Measurements from ENCODE around the gene EDARADD.

EDARADD gene

DNA sequence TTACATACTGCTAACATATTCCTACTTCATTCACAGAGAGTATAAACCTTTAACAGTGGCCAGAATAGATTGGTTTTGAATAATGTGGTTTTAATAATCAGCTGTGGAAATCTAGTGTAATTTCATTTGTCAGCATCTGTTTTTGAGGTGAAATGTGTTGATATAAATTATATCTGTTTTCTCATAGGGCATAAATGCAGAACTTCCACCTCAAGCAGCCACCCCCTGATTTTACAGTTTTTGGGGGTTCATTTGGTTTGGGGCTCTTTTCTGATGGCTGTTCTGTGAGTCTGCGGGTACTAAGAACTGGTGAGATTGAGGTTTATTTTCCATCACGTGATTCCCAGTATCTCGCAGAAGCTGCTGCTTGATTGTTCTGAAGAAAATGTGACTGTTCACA is 23.2 kb downstream of the EDARADD start:
- WGBS (ENCODE audit: insufficient coverage) = 96% methylated on average over 3 of the region's 3 CpGs
- ChIA-PET POLR2A (no interaction called here), CTCF (interaction anchor here (0.6 to 1.1 kb wide), 2 partner anchors 10 to 74 kb away, joined by 3 to 4 read pairs; no protein-coding TSS in a partner anchor)
- Histone ChIP-seq H3K27me3 (replicated peaks in 2 of 5; ENCODE audit: control insufficient read depth in 4 of 5, insufficient read depth in 5 of 5, low read length in 4 of 5) (no peaks in the 10 kb centered on the region), H3K4me3 (ENCODE audit: control insufficient read depth in 1 of 7, extremely low read depth in 1 of 7, insufficient read depth in 4 of 7, low read depth in 2 of 7, low read length in 6 of 7) (no peak overlapping the region), H3K4me1 (ENCODE audit: control extremely low read depth in 1 of 4, control insufficient read depth in 4 of 4, insufficient read depth in 4 of 4, low read length in 3 of 4) (peaks cover 4 to 10% (median 7%) of the 10 kb centered on the region in 4 experiments), H3K36me3 (ENCODE audit: control insufficient read depth in 4 of 4, insufficient read depth in 4 of 4, low read length in 3 of 4) (peaks cover 0 to 6% (median 0%) of the 10 kb centered on the region in 4 experiments), H3K9me3 (ENCODE audit: control extremely low read depth in 1 of 5, control insufficient read depth in 4 of 5, insufficient read depth in 2 of 5, low read depth in 1 of 5, low read length in 4 of 5) (no peaks in the 10 kb centered on the region), H3K27ac (ENCODE audit: insufficient read depth in 1 of 2, low read depth in 1 of 2, low read length in 2 of 2, poor library complexity in 1 of 2, severe bottlenecking in 2 of 2) (no peak overlapping the region)
- peak in 2 of 3 donors; percentile 16 to 50 for DNase-seq

DNA sequence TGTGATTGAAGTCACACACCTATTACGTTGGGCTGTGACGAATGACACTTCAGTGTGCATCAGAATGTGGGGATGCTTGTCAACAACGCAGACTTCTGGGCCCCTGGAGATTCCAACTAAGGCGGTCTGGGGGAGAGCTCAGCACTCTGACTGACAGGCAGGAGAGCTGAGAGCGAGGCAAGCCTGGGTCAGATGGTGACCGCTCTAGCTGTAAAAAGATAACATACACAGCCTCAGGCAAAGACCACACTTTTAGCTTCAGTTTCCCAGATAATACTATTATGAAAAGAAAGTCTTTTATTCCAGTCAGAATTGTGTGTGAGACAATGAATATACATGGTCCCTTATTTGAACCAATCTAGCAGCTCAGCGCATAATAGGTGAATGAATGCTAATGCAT is 25.4 kb downstream of the EDARADD start:
- Histone ChIP-seq H3K4me1 (ENCODE audit: control extremely low read depth in 1 of 4, control insufficient read depth in 4 of 4, insufficient read depth in 4 of 4, low read length in 3 of 4) (peaks cover 4 to 10% (median 7%) of the 10 kb centered on the region in 4 experiments), H3K9me3 (ENCODE audit: control extremely low read depth in 1 of 5, control insufficient read depth in 4 of 5, insufficient read depth in 2 of 5, low read depth in 1 of 5, low read length in 4 of 5) (no peaks in the 10 kb centered on the region), H3K27ac (ENCODE audit: insufficient read depth in 1 of 2, low read depth in 1 of 2, low read length in 2 of 2, poor library complexity in 1 of 2, severe bottlenecking in 2 of 2) (no peak overlapping the region), H3K27me3 (replicated peaks in 2 of 5; ENCODE audit: control insufficient read depth in 4 of 5, insufficient read depth in 5 of 5, low read length in 4 of 5) (no peaks in the 10 kb centered on the region), H3K36me3 (ENCODE audit: control insufficient read depth in 4 of 4, insufficient read depth in 4 of 4, low read length in 3 of 4) (peaks cover 0 to 6% (median 0%) of the 10 kb centered on the region in 4 experiments), H3K4me3 (ENCODE audit: control insufficient read depth in 1 of 7, extremely low read depth in 1 of 7, insufficient read depth in 4 of 7, low read depth in 2 of 7, low read length in 6 of 7) (no peak overlapping the region)
- POLR2A ChIA-PET = no interaction called here
- DNase-seq = no peak
- 100% methylated on average over 6 of the region's 7 CpGs for WGBS (ENCODE audit: insufficient coverage)
- CTCF ChIA-PET = no interaction called here

DNA sequence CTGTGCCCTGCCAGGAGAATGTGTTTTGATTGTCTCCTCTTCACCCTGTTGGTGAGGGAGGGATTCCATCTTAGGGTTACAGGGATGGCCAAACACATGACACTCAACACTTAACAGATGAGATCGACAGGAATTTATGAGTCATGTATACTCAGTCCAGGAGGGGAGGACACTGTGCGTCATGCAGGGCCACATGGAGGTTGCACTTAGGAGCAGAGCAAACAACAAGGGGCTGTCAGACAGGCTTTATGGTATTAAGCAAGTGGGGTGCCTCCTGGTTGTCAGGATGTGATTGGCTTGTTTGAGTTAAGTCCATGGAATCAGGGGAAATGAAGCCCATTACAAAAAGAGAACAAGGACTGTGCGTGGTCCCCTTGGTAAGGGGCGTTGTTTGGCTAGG is 26.9 kb downstream of the EDARADD start:
- peak in 1 of 3 donors; percentile 8 for DNase-seq
- no peaks in the 10 kb centered on the region for H3K27me3 ChIP-seq (replicated peaks in 2 of 5; ENCODE audit: control insufficient read depth in 4 of 5, insufficient read depth in 5 of 5, low read length in 4 of 5)
- ChIA-PET POLR2A (no interaction called here), CTCF (interaction anchor here (1.5 kb wide), 1 partner anchor 62 kb away, joined by 3 read pairs; no protein-coding TSS in a partner anchor)
- no peaks in the 10 kb centered on the region for H3K9me3 ChIP-seq (ENCODE audit: control extremely low read depth in 1 of 5, control insufficient read depth in 4 of 5, insufficient read depth in 2 of 5, low read depth in 1 of 5, low read length in 4 of 5)
- H3K27ac ChIP-seq (ENCODE audit: insufficient read depth in 1 of 2, low read depth in 1 of 2, low read length in 2 of 2, poor library complexity in 1 of 2, severe bottlenecking in 2 of 2) = no peak overlapping the region
- no CpG with 5 or more reads among the region's 4 CpGs for WGBS (ENCODE audit: insufficient coverage)
- H3K4me1 ChIP-seq (ENCODE audit: control extremely low read depth in 1 of 4, control insufficient read depth in 4 of 4, insufficient read depth in 4 of 4, low read length in 3 of 4) = peaks cover under 1 to 5% (median 3%) of the 10 kb centered on the region in 4 experiments
- H3K36me3 ChIP-seq (ENCODE audit: control insufficient read depth in 4 of 4, insufficient read depth in 4 of 4, low read length in 3 of 4) = peaks cover 0 to 3% (median 0%) of the 10 kb centered on the region in 4 experiments
- H3K4me3 ChIP-seq (ENCODE audit: control insufficient read depth in 1 of 7, extremely low read depth in 1 of 7, insufficient read depth in 4 of 7, low read depth in 2 of 7, low read length in 6 of 7) = no peak overlapping the region

DNA sequence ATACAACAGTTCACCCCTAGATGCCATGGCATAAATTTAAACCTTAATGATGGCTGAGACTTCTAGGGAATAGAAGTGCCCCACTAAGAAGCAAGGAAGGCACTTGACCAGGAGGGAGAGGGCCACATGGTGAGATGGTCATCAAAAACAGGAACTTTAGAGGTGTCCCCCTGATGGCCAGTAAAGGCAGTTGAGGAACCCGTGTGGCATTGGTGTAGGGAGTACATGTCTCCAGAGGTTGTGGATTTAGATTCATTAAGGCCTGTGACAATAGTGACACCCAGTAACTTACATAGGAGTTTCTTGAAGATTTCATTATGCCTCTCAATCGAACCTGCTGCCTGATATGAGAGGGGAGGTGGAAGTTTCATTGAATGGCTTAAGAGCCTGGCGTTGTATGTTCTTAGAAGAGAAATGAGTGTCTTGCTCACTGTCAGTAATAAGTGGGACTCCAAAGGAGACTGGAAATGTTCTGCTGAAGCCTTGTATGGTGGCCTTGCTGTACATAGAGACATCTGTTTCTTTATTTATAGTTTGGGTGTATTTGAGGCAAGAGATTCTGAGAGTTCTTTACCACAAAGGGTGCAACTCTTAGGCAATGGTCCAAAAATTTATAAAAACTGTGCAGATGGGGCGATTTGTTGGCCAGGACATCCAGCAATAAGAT is 27.9 kb downstream of the EDARADD start:
- ChIA-PET CTCF (interaction anchor here (1.0 kb wide), 1 partner anchor 29 kb away, joined by 4 read pairs; no protein-coding TSS in a partner anchor), POLR2A (no interaction called here)
- WGBS (ENCODE audit: insufficient coverage) = 68% methylated on average over 4 of the region's 4 CpGs
- Histone ChIP-seq H3K4me1 (ENCODE audit: control extremely low read depth in 1 of 4, control insufficient read depth in 4 of 4, insufficient read depth in 4 of 4, low read length in 3 of 4) (no peaks in the 10 kb centered on the region), H3K9me3 (ENCODE audit: control extremely low read depth in 1 of 5, control insufficient read depth in 4 of 5, insufficient read depth in 2 of 5, low read depth in 1 of 5, low read length in 4 of 5) (no peaks in the 10 kb centered on the region), H3K27ac (ENCODE audit: insufficient read depth in 1 of 2, low read depth in 1 of 2, low read length in 2 of 2, poor library complexity in 1 of 2, severe bottlenecking in 2 of 2) (no peak overlapping the region), H3K27me3 (replicated peaks in 2 of 5; ENCODE audit: control insufficient read depth in 4 of 5, insufficient read depth in 5 of 5, low read length in 4 of 5) (no peaks in the 10 kb centered on the region), H3K4me3 (ENCODE audit: control insufficient read depth in 1 of 7, extremely low read depth in 1 of 7, insufficient read depth in 4 of 7, low read depth in 2 of 7, low read length in 6 of 7) (no peak overlapping the region), H3K36me3 (ENCODE audit: control insufficient read depth in 4 of 4, insufficient read depth in 4 of 4, low read length in 3 of 4) (peaks cover 0 to 3% (median 0%) of the 10 kb centered on the region in 4 experiments)
- no peak for DNase-seq

DNA sequence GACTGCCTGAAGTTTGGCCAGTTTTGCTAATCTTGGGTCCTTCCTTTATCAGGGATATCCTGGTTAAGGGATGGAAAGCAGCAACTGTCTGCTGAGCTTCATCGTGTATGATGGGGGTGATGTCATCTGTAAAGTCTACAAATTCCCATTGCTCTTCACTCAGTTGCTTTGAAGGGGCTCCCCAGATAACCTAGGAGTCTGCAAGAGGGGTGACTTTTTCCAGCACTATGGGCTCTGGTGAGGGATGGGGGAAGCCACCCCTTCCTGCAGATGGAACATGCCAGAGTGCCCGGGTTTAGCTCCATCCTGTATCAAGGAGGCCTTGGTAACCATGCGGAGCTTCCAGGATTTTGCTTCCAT is 28.4 kb downstream of the EDARADD start:
- H3K9me3 ChIP-seq (ENCODE audit: control extremely low read depth in 1 of 5, control insufficient read depth in 4 of 5, insufficient read depth in 2 of 5, low read depth in 1 of 5, low read length in 4 of 5) = no peaks in the 10 kb centered on the region
- POLR2A ChIA-PET = no interaction called here
- H3K4me1 ChIP-seq (ENCODE audit: control extremely low read depth in 1 of 4, control insufficient read depth in 4 of 4, insufficient read depth in 4 of 4, low read length in 3 of 4) = no peaks in the 10 kb centered on the region
- peaks cover 0 to 5% (median 0%) of the 10 kb centered on the region in 4 experiments for H3K36me3 ChIP-seq (ENCODE audit: control insufficient read depth in 4 of 4, insufficient read depth in 4 of 4, low read length in 3 of 4)
- no peak for DNase-seq
- WGBS (ENCODE audit: insufficient coverage) = 100% methylated on average over 3 of the region's 3 CpGs
- no peak overlapping the region for H3K4me3 ChIP-seq (ENCODE audit: control insufficient read depth in 1 of 7, extremely low read depth in 1 of 7, insufficient read depth in 4 of 7, low read depth in 2 of 7, low read length in 6 of 7)
- no peak overlapping the region for H3K27ac ChIP-seq (ENCODE audit: insufficient read depth in 1 of 2, low read depth in 1 of 2, low read length in 2 of 2, poor library complexity in 1 of 2, severe bottlenecking in 2 of 2)
- CTCF ChIA-PET = interaction anchor here (1.0 kb wide), 1 partner anchor 30 kb away, joined by 4 read pairs; no protein-coding TSS in a partner anchor
- no peaks in the 10 kb centered on the region for H3K27me3 ChIP-seq (replicated peaks in 2 of 5; ENCODE audit: control insufficient read depth in 4 of 5, insufficient read depth in 5 of 5, low read length in 4 of 5)

DNA sequence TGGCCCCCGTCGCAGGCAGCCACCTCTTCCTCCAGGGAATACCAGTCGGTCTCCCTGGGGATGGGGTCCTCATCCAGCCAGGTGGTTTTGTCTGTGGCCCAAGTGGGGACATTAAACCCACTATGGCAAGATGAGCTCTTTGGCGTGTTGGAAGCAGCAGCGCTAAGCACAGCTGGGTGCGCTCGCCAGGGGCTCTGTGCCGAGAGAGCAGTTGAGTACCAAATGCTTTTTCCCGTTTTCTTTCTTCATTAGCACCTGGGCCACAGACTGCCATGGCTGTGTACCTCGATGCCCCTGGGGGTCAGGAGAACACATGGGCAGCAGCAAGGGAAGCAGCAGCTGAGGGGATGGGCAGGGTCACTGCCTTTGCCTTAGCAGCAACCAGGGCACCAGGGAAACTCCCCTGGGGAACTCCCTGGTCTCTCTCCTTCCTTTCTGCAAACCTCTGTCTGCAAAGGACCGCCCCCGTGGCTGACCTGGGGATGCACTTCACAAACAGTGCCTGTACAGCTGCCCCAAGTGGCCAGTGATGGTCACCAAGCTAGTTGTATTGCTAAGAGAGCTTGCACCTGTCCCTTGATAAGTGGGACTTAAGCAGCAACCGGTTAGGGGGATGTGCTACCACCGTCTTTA is 31.1 kb downstream of the EDARADD start:
- DNase-seq = peak in 2 of 3 donors; percentile 43
- WGBS (ENCODE audit: insufficient coverage) = 97% methylated on average over 14 of the region's 14 CpGs
- POLR2A ChIA-PET = interaction anchor here (0.6 kb wide), 1 partner anchor 273 kb away, joined by 3 read pairs; no protein-coding TSS in a partner anchor

DNA sequence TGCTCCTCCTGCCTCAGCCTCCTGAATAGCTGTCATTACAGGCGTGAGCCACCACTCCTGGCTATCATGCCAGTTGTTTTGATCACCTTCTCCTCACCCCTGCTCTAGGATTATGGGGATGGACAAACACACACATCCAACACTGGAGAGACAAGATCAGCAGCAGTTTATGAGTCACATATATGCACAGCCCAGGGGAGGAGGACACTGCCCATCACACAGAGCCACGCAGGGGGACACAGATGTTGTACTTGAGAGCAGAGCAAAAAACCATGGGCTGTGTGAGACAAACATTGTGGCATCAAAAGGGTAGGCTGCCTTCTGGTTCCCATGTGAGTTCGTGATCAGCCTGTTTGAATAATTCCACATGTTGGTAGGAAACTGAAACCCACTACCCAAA is 32.1 kb downstream of the EDARADD start:
- no peak for DNase-seq
- 92% methylated on average over 3 of the region's 3 CpGs for WGBS (ENCODE audit: insufficient coverage)
- POLR2A ChIA-PET = no interaction called here
- CTCF ChIA-PET = interaction anchor here (1.7 kb wide), 1 partner anchor 8 kb away, joined by 3 read pairs; no protein-coding TSS in a partner anchor
- peaks cover 0 to 3% (median under 1%) of the 10 kb centered on the region in 4 experiments for H3K36me3 ChIP-seq (ENCODE audit: control insufficient read depth in 4 of 4, insufficient read depth in 4 of 4, low read length in 3 of 4)
- H3K27ac ChIP-seq (ENCODE audit: insufficient read depth in 1 of 2, low read depth in 1 of 2, low read length in 2 of 2, poor library complexity in 1 of 2, severe bottlenecking in 2 of 2) = no peak overlapping the region
- H3K9me3 ChIP-seq (ENCODE audit: control extremely low read depth in 1 of 5, control insufficient read depth in 4 of 5, insufficient read depth in 2 of 5, low read depth in 1 of 5, low read length in 4 of 5) = no peaks in the 10 kb centered on the region
- no peaks in the 10 kb centered on the region for H3K27me3 ChIP-seq (replicated peaks in 2 of 5; ENCODE audit: control insufficient read depth in 4 of 5, insufficient read depth in 5 of 5, low read length in 4 of 5)
- no peak overlapping the region for H3K4me3 ChIP-seq (ENCODE audit: control insufficient read depth in 1 of 7, extremely low read depth in 1 of 7, insufficient read depth in 4 of 7, low read depth in 2 of 7, low read length in 6 of 7)
- no peaks in the 10 kb centered on the region for H3K4me1 ChIP-seq (ENCODE audit: control extremely low read depth in 1 of 4, control insufficient read depth in 4 of 4, insufficient read depth in 4 of 4, low read length in 3 of 4)

More for the DNA sequence above, 31.1 kb downstream of the EDARADD start:
- Histone ChIP-seq H3K4me1 (ENCODE audit: control extremely low read depth in 1 of 4, control insufficient read depth in 4 of 4, insufficient read depth in 4 of 4, low read length in 3 of 4) (no peaks in the 10 kb centered on the region), H3K4me3 (ENCODE audit: control insufficient read depth in 1 of 7, extremely low read depth in 1 of 7, insufficient read depth in 4 of 7, low read depth in 2 of 7, low read length in 6 of 7) (no peak overlapping the region), H3K27me3 (replicated peaks in 2 of 5; ENCODE audit: control insufficient read depth in 4 of 5, insufficient read depth in 5 of 5, low read length in 4 of 5) (no peaks in the 10 kb centered on the region), H3K9me3 (ENCODE audit: control extremely low read depth in 1 of 5, control insufficient read depth in 4 of 5, insufficient read depth in 2 of 5, low read depth in 1 of 5, low read length in 4 of 5) (no peaks in the 10 kb centered on the region), H3K27ac (ENCODE audit: insufficient read depth in 1 of 2, low read depth in 1 of 2, low read length in 2 of 2, poor library complexity in 1 of 2, severe bottlenecking in 2 of 2) (no peak overlapping the region), H3K36me3 (ENCODE audit: control insufficient read depth in 4 of 4, insufficient read depth in 4 of 4, low read length in 3 of 4) (peaks cover 0 to 6% (median under 1%) of the 10 kb centered on the region in 4 experiments)
- CTCF ChIA-PET = interaction anchor here (1.0 to 1.7 kb wide), 2 partner anchors 9 to 27 kb away, joined by 3 to 5 read pairs; no protein-coding TSS in a partner anchor

Measured in common myeloid progenitor, CD34-positive (primary cell).